IPS-18a (cell line): ENCODE measurements around the gene ANK3.

Experiments
- H3K27ac ChIP-seq: one replicate; pipeline ENCODE4 v1.5.1; 2013; ENCODE audit warnings: low read length
- H3K27me3 ChIP-seq: one replicate; pipeline ENCODE4 v1.6.1; 2013; ENCODE audit warnings: mild to moderate bottlenecking, low read length; ENCODE audit not compliant: control insufficient read depth, insufficient read depth
- H3K36me3 ChIP-seq: one replicate; pipeline ENCODE4 v1.6.1; 2013; ENCODE audit warnings: low read depth, low read length; ENCODE audit not compliant: control insufficient read depth
- H3K4me1 ChIP-seq: one replicate; pipeline ENCODE4 v1.6.1; 2013; ENCODE audit warnings: low read depth, low read length; ENCODE audit not compliant: control insufficient read depth
- H3K4me3 ChIP-seq: one replicate; pipeline ENCODE4 v1.5.1; 2013; ENCODE audit warnings: low read length
- H3K9ac ChIP-seq: one replicate; pipeline ENCODE4 v1.6.1; 2013; ENCODE audit warnings: mild to moderate bottlenecking, low read length, moderate library complexity
- H3K9me3 ChIP-seq: one replicate; pipeline ENCODE4 v1.6.1; 2013; ENCODE audit warnings: low read depth, low read length; ENCODE audit not compliant: control insufficient read depth

ANK3 gene

GRCh38 chr10:60093317-60093716, 296.4 kb downstream of the ANK3 start:
- Histone ChIP-seq H3K4me3 (no peak overlapping the region), H3K27ac (no peak overlapping the region), H3K9ac (no peak overlapping the region), H3K27me3 (no peaks in the 10 kb centered on the region), H3K4me1 (no peaks in the 10 kb centered on the region), H3K36me3 (no peaks in the 10 kb centered on the region), H3K9me3 (no peaks in the 10 kb centered on the region)

GRCh38 chr10:60086862-60087261, 302.8 kb downstream of the ANK3 start:
- peaks cover 17% of the 10 kb centered on the region for H3K4me1 ChIP-seq
- H3K36me3 ChIP-seq: peaks cover 13% of the 10 kb centered on the region
- H3K9me3 ChIP-seq: no peaks in the 10 kb centered on the region
- no peak overlapping the region for H3K4me3 ChIP-seq
- no peak overlapping the region for H3K9ac ChIP-seq
- no peak overlapping the region for H3K27ac ChIP-seq
- no peaks in the 10 kb centered on the region for H3K27me3 ChIP-seq

GRCh38 chr10:60086421-60086820, 303.3 kb downstream of the ANK3 start:
- Histone ChIP-seq H3K9ac (no peak overlapping the region), H3K9me3 (no peaks in the 10 kb centered on the region), H3K4me1 (peaks cover 17% of the 10 kb centered on the region), H3K27me3 (no peaks in the 10 kb centered on the region), H3K27ac (no peak overlapping the region), H3K36me3 (peaks cover 13% of the 10 kb centered on the region), H3K4me3 (no peak overlapping the region)

GRCh38 chr10:60082744-60083344, 306.8 kb downstream of the ANK3 start:
- no peaks in the 10 kb centered on the region for H3K27me3 ChIP-seq
- H3K36me3 ChIP-seq: peaks cover 13% of the 10 kb centered on the region
- H3K4me1 ChIP-seq: peaks cover 17% of the 10 kb centered on the region
- no peaks in the 10 kb centered on the region for H3K9me3 ChIP-seq
- no peak overlapping the region for H3K4me3 ChIP-seq
- no peak overlapping the region for H3K27ac ChIP-seq
- no peak overlapping the region for H3K9ac ChIP-seq

- Histone ChIP-seq H3K27ac (no peak overlapping the region), H3K4me3 (no peak overlapping the region), H3K9me3 (no peaks in the 10 kb centered on the region), H3K4me1 (peaks cover 17% of the 10 kb centered on the region), H3K36me3 (peaks cover 13% of the 10 kb centered on the region), H3K9ac (no peak overlapping the region), H3K27me3 (no peaks in the 10 kb centered on the region)
These were observed 307.3 kb downstream of the ANK3 start for GRCh38 chr10:60082341-60082740.

GRCh38 chr10:60073781-60074656, 315.7 kb downstream of the ANK3 start:
- H3K27ac ChIP-seq: no peak overlapping the region
- no peaks in the 10 kb centered on the region for H3K27me3 ChIP-seq
- H3K9me3 ChIP-seq: no peaks in the 10 kb centered on the region
- no peaks in the 10 kb centered on the region for H3K4me1 ChIP-seq
- H3K36me3 ChIP-seq: peaks cover 8% of the 10 kb centered on the region
- H3K9ac ChIP-seq: no peak overlapping the region
- no peak overlapping the region for H3K4me3 ChIP-seq

- Histone ChIP-seq H3K4me3 (no peak overlapping the region), H3K36me3 (peaks cover 8% of the 10 kb centered on the region), H3K27me3 (no peaks in the 10 kb centered on the region), H3K27ac (no peak overlapping the region), H3K9ac (no peak overlapping the region), H3K9me3 (no peaks in the 10 kb centered on the region), H3K4me1 (no peaks in the 10 kb centered on the region)
These were observed 316.3 kb downstream of the ANK3 start for GRCh38 chr10:60073397-60073780.

- H3K27me3 ChIP-seq: no peaks in the 10 kb centered on the region
- H3K4me3 ChIP-seq: no peak overlapping the region
- no peaks in the 10 kb centered on the region for H3K4me1 ChIP-seq
- H3K36me3 ChIP-seq: peaks cover 3% of the 10 kb centered on the region
- no peak overlapping the region for H3K9ac ChIP-seq
- H3K27ac ChIP-seq: no peak overlapping the region
- H3K9me3 ChIP-seq: no peaks in the 10 kb centered on the region
These were observed 320.4 kb downstream of the ANK3 start for GRCh38 chr10:60069311-60069710.

- H3K4me3 ChIP-seq: no peak overlapping the region
- H3K9me3 ChIP-seq: no peaks in the 10 kb centered on the region
- H3K36me3 ChIP-seq: no peaks in the 10 kb centered on the region
- no peaks in the 10 kb centered on the region for H3K27me3 ChIP-seq
- no peak overlapping the region for H3K27ac ChIP-seq
- H3K9ac ChIP-seq: no peak overlapping the region
- H3K4me1 ChIP-seq: peaks cover 3% of the 10 kb centered on the region
These were observed 339.3 kb downstream of the ANK3 start for GRCh38 chr10:60050366-60050765.

GRCh38 chr10:60048091-60048501, 341.6 kb downstream of the ANK3 start:
- Histone ChIP-seq H3K9ac (no peak overlapping the region), H3K27ac (no peak overlapping the region), H3K27me3 (no peaks in the 10 kb centered on the region), H3K9me3 (no peaks in the 10 kb centered on the region), H3K4me1 (peaks cover 3% of the 10 kb centered on the region), H3K36me3 (no peaks in the 10 kb centered on the region), H3K4me3 (no peak overlapping the region)

- H3K27me3 ChIP-seq: no peaks in the 10 kb centered on the region
- H3K27ac ChIP-seq: no peak overlapping the region
- H3K4me3 ChIP-seq: no peak overlapping the region
- no peaks in the 10 kb centered on the region for H3K36me3 ChIP-seq
- H3K9ac ChIP-seq: no peak overlapping the region
- H3K4me1 ChIP-seq: peaks cover 3% of the 10 kb centered on the region
- no peaks in the 10 kb centered on the region for H3K9me3 ChIP-seq
These were observed 344.1 kb downstream of the ANK3 start for GRCh38 chr10:60045571-60045970.

- Histone ChIP-seq H3K36me3 (no peaks in the 10 kb centered on the region), H3K4me3 (no peak overlapping the region), H3K27ac (no peak overlapping the region), H3K9ac (no peak overlapping the region), H3K4me1 (peaks cover 3% of the 10 kb centered on the region), H3K9me3 (no peaks in the 10 kb centered on the region), H3K27me3 (no peaks in the 10 kb centered on the region)
These were observed 344.7 kb downstream of the ANK3 start for GRCh38 chr10:60044971-60045370.
